ENCODE results near the gene UNC5C.

DNA sequence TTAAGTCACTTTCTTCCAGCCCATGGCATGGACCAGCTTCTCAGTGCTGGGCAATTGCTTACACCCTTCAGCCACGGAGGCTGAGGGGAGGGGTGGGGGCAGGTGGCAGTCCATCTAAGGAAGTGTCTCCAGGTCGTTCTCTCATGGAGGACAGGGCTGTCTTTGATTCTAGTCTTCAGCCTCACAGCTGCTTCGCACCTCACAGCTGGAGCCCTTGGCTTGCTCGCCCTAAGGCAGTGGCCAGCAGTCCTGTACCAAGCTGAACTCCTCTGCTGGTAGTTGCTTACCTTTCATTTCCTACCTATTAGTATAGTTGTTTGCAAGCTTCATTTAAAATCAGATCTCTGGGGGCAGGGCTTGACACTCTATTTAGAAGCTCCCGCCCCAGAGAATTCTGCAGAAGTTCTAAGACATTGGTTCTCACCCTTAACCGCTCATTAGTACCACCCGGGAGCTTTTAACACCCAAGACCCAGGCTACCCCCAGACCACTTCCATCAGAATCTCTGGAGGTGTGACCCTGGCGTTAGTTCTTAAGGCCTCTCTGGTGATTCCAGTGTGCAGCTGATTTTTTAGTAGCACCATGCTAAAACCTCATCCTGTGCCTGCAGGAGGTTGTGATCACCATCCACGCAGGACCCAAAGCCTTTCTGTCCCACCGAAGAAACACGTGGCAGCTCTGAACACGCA, 386.8 kb downstream of the UNC5C start:
- TF ChIP-seq, protein P1, sequence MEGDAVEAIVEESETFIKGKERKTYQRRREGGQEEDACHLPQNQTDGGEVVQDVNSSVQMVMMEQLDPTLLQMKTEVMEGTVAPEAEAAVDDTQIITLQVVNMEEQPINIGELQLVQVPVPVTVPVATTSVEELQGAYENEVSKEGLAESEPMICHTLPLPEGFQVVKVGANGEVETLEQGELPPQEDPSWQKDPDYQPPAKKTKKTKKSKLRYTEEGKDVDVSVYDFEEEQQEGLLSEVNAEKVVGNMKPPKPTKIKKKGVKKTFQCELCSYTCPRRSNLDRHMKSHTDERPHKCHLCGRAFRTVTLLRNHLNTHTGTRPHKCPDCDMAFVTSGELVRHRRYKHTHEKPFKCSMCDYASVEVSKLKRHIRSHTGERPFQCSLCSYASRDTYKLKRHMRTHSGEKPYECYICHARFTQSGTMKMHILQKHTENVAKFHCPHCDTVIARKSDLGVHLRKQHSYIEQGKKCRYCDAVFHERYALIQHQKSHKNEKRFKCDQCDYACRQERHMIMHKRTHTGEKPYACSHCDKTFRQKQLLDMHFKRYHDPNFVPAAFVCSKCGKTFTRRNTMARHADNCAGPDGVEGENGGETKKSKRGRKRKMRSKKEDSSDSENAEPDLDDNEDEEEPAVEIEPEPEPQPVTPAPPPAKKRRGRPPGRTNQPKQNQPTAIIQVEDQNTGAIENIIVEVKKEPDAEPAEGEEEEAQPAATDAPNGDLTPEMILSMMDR (conservative IDR thresholded peaks at IDR 0.05; ENCODE audit: low read length): no peak
- no peak for TF ChIP-seq EZH2phosphoT487 (IDR thresholded peaks at IDR 0.05; ENCODE audit: borderline replicate concordance, low read depth, low read length)
